Upper lobe of left lung (tissue), 4 donors: ENCODE data around the gene SMTNL2.

Experiments used
- CTCF ChIP-seq, 6 experiments: fragments of 450-650 bp in 4 of 6; fragments of 200-600 bp in 2 of 6; sonication (generic) in 2 of 6; IDR thresholded peaks; one replicate each; pipeline ENCODE4 v1.5.1; 2016 to 2019; ENCODE audit warnings: antibody characterized with exemption in 6 of 6
- EP300 ChIP-seq, 4 donors: sonication (generic); formaldehyde crosslinking; IDR thresholded peaks; one replicate each; pipeline ENCODE4 v1.5.1; 2017; ENCODE audit warnings: antibody characterized with exemption in 4 of 4, control low read depth in 2 of 4
- POLR2A ChIP-seq, 4 donors: fragments of 450-650 bp; IDR thresholded peaks; one replicate each; pipeline ENCODE4 v1.5.1; 2016 to 2017; ENCODE audit warnings: antibody characterized with exemption in 4 of 4, mild to moderate bottlenecking in 2 of 4
- POLR2AphosphoS5 ChIP-seq, 2 donors: sonication (generic); formaldehyde crosslinking; IDR thresholded peaks; one replicate each; pipeline ENCODE4 v1.5.1; 2017; ENCODE audit warnings: antibody characterized with exemption in 2 of 2

DNA sequence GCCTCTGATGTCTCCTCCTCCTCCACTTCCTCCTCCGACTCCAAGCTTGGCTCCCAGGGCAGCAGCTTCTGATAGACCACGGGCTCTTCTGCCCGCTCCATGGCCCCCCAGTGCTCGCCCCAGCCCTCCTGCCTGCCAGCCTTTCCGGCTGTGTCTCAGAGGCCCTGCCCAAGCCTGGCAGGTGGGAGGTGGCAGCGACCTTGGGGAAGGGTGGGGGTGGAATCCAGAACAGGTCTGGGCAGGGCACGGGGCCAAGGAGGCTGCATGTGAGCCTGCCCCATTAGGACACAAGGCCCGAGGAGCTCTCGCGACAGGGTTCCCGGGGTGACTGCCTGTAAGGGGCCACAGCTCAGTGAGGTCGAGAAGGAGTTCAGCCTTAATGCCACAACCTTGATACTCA lies 23.9 kb upstream of the SMTNL2 start, which contains the start of gene GGT6:
- no peak for TF ChIP-seq CTCF (IDR thresholded peaks at IDR 0.05)
- TF ChIP-seq EP300 (IDR thresholded peaks at IDR 0.05) = no peak
- TF ChIP-seq POLR2AphosphoS5 (IDR thresholded peaks at IDR 0.05) = no peak
- no peak for TF ChIP-seq POLR2A (IDR thresholded peaks at IDR 0.05)
